ENCODE measurements around the gene APOBEC3B.

- TF ChIP-seq, protein P1, sequence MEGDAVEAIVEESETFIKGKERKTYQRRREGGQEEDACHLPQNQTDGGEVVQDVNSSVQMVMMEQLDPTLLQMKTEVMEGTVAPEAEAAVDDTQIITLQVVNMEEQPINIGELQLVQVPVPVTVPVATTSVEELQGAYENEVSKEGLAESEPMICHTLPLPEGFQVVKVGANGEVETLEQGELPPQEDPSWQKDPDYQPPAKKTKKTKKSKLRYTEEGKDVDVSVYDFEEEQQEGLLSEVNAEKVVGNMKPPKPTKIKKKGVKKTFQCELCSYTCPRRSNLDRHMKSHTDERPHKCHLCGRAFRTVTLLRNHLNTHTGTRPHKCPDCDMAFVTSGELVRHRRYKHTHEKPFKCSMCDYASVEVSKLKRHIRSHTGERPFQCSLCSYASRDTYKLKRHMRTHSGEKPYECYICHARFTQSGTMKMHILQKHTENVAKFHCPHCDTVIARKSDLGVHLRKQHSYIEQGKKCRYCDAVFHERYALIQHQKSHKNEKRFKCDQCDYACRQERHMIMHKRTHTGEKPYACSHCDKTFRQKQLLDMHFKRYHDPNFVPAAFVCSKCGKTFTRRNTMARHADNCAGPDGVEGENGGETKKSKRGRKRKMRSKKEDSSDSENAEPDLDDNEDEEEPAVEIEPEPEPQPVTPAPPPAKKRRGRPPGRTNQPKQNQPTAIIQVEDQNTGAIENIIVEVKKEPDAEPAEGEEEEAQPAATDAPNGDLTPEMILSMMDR (IDR thresholded peaks at IDR 0.05), result no peak
- TF ChIP-seq POLR2A (IDR thresholded peaks at IDR 0.05), result no peak
Observed at GRCh38 chr22:38959590-38959989, 22.6 kb upstream of the APOBEC3B start.

Data from uterus (tissue), 2 donors.